WTC11 (cell line): ENCODE measurements around the gene PRKACA. TPM values are rescaled to one million over a fixed set of nuclear protein-coding genes. Genes with fewer than 3 reads are reported as not detected.

ENCODE experiments used
- ATAC-seq: fragments of 200-7000 bp; cut with Tn5 transposase; 2 replicates; pipeline ENCODE4 v1.10.0; 2021; ENCODE audit warnings: mild to moderate bottlenecking, moderate library complexity
- CTCF ChIA-PET: fragments of 300-600 bp; sonication (Branson Sonifier 250); formaldehyde crosslinking; loops from one replicate; lab custom pipeline; 2021; ENCODE audit warnings: antibody characterized with exemption; lab: Charles Lee
- POLR2A ChIA-PET: fragments of 350-600 bp; sonication (Branson Sonifier 250); formaldehyde crosslinking; loops from one replicate; lab custom pipeline; 2021; ENCODE audit warnings: antibody characterized with exemption; lab: Charles Lee
- DNase-seq: peaks from one replicate; pipeline ENCODE4 v3.0.0; 2021; ENCODE audit warnings: low spot score
- H3K27ac Mint-ChIP-seq: 2 replicates; pipeline ENCODE4 v1.8.0; 2021; ENCODE audit warnings: mixed read lengths
- H3K27me3 Mint-ChIP-seq: 2 replicates; pipeline ENCODE4 v1.8.0; 2021; ENCODE audit warnings: low read depth, mild to moderate bottlenecking, moderate library complexity, mixed read lengths
- H3K36me3 Mint-ChIP-seq: 2 replicates; pipeline ENCODE4 v1.8.0; 2021; ENCODE audit warnings: mixed read lengths
- H3K4me1 Mint-ChIP-seq: 2 replicates; pipeline ENCODE4 v1.8.0; 2022; ENCODE audit warnings: mixed read lengths
- H3K4me3 Mint-ChIP-seq: 2 replicates; pipeline ENCODE4 v1.8.0; 2021; ENCODE audit warnings: mild to moderate bottlenecking, moderate library complexity, mixed read lengths
- H3K9me3 Mint-ChIP-seq: 2 replicates; pipeline ENCODE4 v1.8.0; 2021; ENCODE audit warnings: mixed read lengths
- ATF1 ChIP-seq: sonication (generic); formaldehyde crosslinking; IDR thresholded peaks from 2 replicates; pipeline ENCODE4 v1.8.1; 2023; ENCODE audit warnings: mild to moderate bottlenecking, moderate library complexity, missing genetic modification reagents
- CTCF ChIP-seq: fragments of 200-600 bp; IDR thresholded peaks from 2 replicates; pipeline ENCODE4 v1.8.0; 2022; ENCODE audit warnings: antibody characterized with exemption
- E2F5 ChIP-seq: sonication (generic); formaldehyde crosslinking; IDR thresholded peaks from 2 replicates; pipeline ENCODE4 v1.8.1; 2022; ENCODE audit warnings: mild to moderate bottlenecking, moderate library complexity, missing genetic modification reagents
- ERG ChIP-seq: fragments of 250-450 bp; sonication (Bioruptor Pico); IDR thresholded peaks from 2 replicates; pipeline ENCODE4 v1.8.0; 2021; ENCODE audit warnings: mild to moderate bottlenecking
- ETV6 ChIP-seq: sonication (generic); formaldehyde crosslinking; IDR thresholded peaks from 2 replicates; pipeline ENCODE4 v1.8.1; 2022; ENCODE audit warnings: mild to moderate bottlenecking, missing genetic modification reagents
- FOXP4 ChIP-seq: sonication (generic); formaldehyde crosslinking; IDR thresholded peaks from 2 replicates; pipeline ENCODE4 v1.8.0; 2022; ENCODE audit warnings: mild to moderate bottlenecking, missing genetic modification reagents
- GTF2I ChIP-seq: fragments of 250-450 bp; sonication (Bioruptor Pico); conservative IDR thresholded peaks from 2 replicates; pipeline ENCODE4 v1.4.0; 2021; ENCODE audit warnings: mild to moderate bottlenecking
- HMGXB4 ChIP-seq: sonication (generic); formaldehyde crosslinking; IDR thresholded peaks from 2 replicates; pipeline ENCODE4 v1.8.1; 2023; ENCODE audit warnings: mild to moderate bottlenecking, moderate library complexity, missing genetic modification reagents
- JUN ChIP-seq: sonication (generic); formaldehyde crosslinking; IDR thresholded peaks from 2 replicates; pipeline ENCODE4 v1.8.0; 2023; ENCODE audit warnings: mild to moderate bottlenecking, missing genetic modification reagents
- PRRX2 ChIP-seq: fragments of 250-450 bp; sonication (Bioruptor Pico); IDR thresholded peaks from 2 replicates; pipeline ENCODE4 v1.8.0; 2021; ENCODE audit warnings: mild to moderate bottlenecking
- TEAD4 ChIP-seq: sonication (generic); formaldehyde crosslinking; IDR thresholded peaks from 2 replicates; pipeline ENCODE4 v1.8.0; 2022; ENCODE audit warnings: mild to moderate bottlenecking, missing genetic modification reagents
- TP53 ChIP-seq: sonication (generic); formaldehyde crosslinking; IDR thresholded peaks from 2 replicates; pipeline ENCODE4 v1.8.1; 2023; ENCODE audit warnings: mild to moderate bottlenecking, missing genetic modification reagents
- ZNF281 ChIP-seq: sonication (generic); formaldehyde crosslinking; IDR thresholded peaks from 2 replicates; pipeline ENCODE4 v1.8.0; 2023; ENCODE audit warnings: mild to moderate bottlenecking, missing genetic modification reagents
- ZNF423 ChIP-seq: fragments of 250-450 bp; sonication (Bioruptor Pico); IDR thresholded peaks from 2 replicates; pipeline ENCODE4 v2.1.2; 2022; ENCODE audit warnings: mild to moderate bottlenecking, moderate library complexity
- total RNA-seq: library from RNA; stranded (reverse); gene quantifications from 3 replicates; pipeline ENCODE4 v1.2.3, GENCODE V29; 2021

The PRKACA gene
- total RNA-seq, 1 experiment from 2014 or later, result 37.8 TPM

GRCh38 chr19:14094854-14095253, 22.7 kb downstream of the PRKACA start (continued):
- TF ChIP-seq ERG, result no peak
- no peak for TF ChIP-seq HMGXB4 (CRISPR knock-in tag)
- TF ChIP-seq TP53 (CRISPR knock-in tag), result no peak

- H3K27ac Mint-ChIP-seq, result no peak overlapping the region
- TF ChIP-seq PRRX2 (no peak), GTF2I (CRISPR knock-in tag) (0 out of 2 replicates have a peak, but pooled peaks have one; percentile 24), TEAD4 (CRISPR knock-in tag) (no peak)
- DNase-seq (no peak), ATAC-seq (no peak)
- peaks cover 26% of the 10 kb centered on the region for H3K27me3 Mint-ChIP-seq
- CTCF ChIA-PET, result interaction anchor here (1.7 kb wide), 1 partner anchor 43 kb away, joined by 6 read pairs; the partner anchor contains the start of gene ASF1B
- peaks cover 13% of the 10 kb centered on the region for H3K9me3 Mint-ChIP-seq
- POLR2A ChIA-PET, result interaction anchor here (0.5 kb wide), 1 partner anchor 227 kb away, joined by 3 read pairs; no protein-coding TSS in a partner anchor
- peaks cover 13% of the 10 kb centered on the region for H3K4me1 Mint-ChIP-seq
- H3K36me3 Mint-ChIP-seq, result peaks cover 21% of the 10 kb centered on the region
- peak overlapping the region; percentile 30 for H3K4me3 Mint-ChIP-seq
Observed at GRCh38 chr19:14093117-14093823, 24.3 kb downstream of the PRKACA start.

- ChIA-PET CTCF (interaction anchor here (0.6 to 1.7 kb wide), 13 partner anchors 11 to 323 kb away, joined by 3 to 12 read pairs (median 4); partner anchors contain the start of genes ASF1B, IL27RA and MISP3), POLR2A (interaction anchor here (1.1 kb wide), 1 partner anchor 45 kb away, joined by 3 read pairs; no protein-coding TSS in a partner anchor)
- ATAC-seq, result peak; percentile 9; the same call in 1 of the 2 replicates
- no peak overlapping the region for H3K27ac Mint-ChIP-seq
- H3K27me3 Mint-ChIP-seq, result peaks cover 26% of the 10 kb centered on the region
- peak; percentile 44 for DNase-seq
- peak overlapping the region; percentile 95 for H3K4me3 Mint-ChIP-seq
- H3K4me1 Mint-ChIP-seq, result peaks cover 13% of the 10 kb centered on the region
- 0 out of 2 replicates have a peak, but pooled peaks have one; percentile 25 for TF ChIP-seq CTCF
- TF ChIP-seq ATF1 (CRISPR knock-in tag), result no peak
- peaks cover 27% of the 10 kb centered on the region for H3K36me3 Mint-ChIP-seq
- peaks cover 13% of the 10 kb centered on the region for H3K9me3 Mint-ChIP-seq
Observed at GRCh38 chr19:14091813-14092462, 25.6 kb downstream of the PRKACA start.

- Mint-ChIP-seq H3K36me3 (peaks cover 30% of the 10 kb centered on the region), H3K27ac (peak overlapping the region; percentile 94; the same call in 1 of the 2 replicates), H3K4me3 (peak overlapping the region; percentile 95), H3K27me3 (peaks cover 30% of the 10 kb centered on the region), H3K4me1 (peaks cover 13% of the 10 kb centered on the region), H3K9me3 (peaks cover 13% of the 10 kb centered on the region)
- ChIA-PET POLR2A (interaction anchor here (0.6 to 1.1 kb wide), 2 partner anchors 13 to 46 kb away, joined by 3 read pairs; no protein-coding TSS in a partner anchor), CTCF (interaction anchor here (0.6 to 1.7 kb wide), 12 partner anchors 12 to 323 kb away, joined by 3 to 12 read pairs (median 4); partner anchors contain the start of genes ASF1B, IL27RA and MISP3)
- peak; percentile 35 for DNase-seq
- ATAC-seq, result peak; percentile 40
- TF ChIP-seq JUN (CRISPR knock-in tag) (0 out of 2 replicates have a peak, but pooled peaks have one; percentile 33), ZNF423 (CRISPR knock-in tag) (peak; percentile 68), ETV6 (CRISPR knock-in tag) (peak; percentile 62; the same call in 1 of the 2 replicates), FOXP4 (0 out of 2 replicates have a peak, but pooled peaks have one; percentile 43), E2F5 (CRISPR knock-in tag) (peak; percentile 72; the same call in 1 of the 2 replicates), ZNF281 (no peak)
Observed at GRCh38 chr19:14091081-14091812, 26.3 kb downstream of the PRKACA start.
